ENCODE results near the gene PHLDA3. TPM values are rescaled to one million over a fixed set of nuclear protein-coding genes. Genes with fewer than 3 reads are reported as not detected.
A peak's percentile ranks its signal among the peaks of the same experiment; 100 is the strongest.
"Not testable (repeated sequence)": the region's sequence is repeated elsewhere in the genome, so short reads cannot be mapped to it uniquely, and the experiment has no call there.

Gene PHLDA3
- total and polyA plus RNA-seq, 10 donors = 3.6 to 17.4 (median 6.8) TPM

DNA sequence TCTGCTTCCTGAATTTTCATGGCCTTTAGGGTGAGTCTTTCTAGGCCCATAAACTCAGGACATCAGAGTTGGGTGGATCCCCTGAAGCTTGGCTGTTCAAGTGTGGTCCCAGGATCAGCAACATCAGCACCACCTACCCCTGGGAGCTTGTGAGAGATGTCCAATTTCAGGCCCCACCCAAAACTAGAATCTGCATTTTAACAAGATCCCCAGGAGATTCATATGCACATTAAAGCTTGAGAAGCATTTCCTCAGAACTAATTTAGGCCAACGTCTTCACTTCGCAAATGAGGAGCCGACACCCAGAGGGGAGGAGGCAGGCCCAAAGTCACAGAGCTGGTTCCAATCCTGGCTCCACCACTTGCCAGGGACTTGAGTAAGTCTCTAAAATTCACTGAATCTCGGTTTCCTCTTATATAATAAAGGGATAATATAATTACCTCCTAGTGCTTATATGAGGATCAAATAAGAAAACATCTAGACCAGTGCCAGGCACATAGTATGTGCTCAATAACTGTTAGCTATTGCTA, 10.3 kb upstream of the PHLDA3 start:
- H3K36me3 ChIP-seq = peaks cover 0 to 16% (median 10%) of the 10 kb centered on the region in 6 donors
- 78 to 91% (median 89%) methylated on average over 4 of the region's 4 CpGs for WGBS, 5 donors
- TF ChIP-seq, protein P1, sequence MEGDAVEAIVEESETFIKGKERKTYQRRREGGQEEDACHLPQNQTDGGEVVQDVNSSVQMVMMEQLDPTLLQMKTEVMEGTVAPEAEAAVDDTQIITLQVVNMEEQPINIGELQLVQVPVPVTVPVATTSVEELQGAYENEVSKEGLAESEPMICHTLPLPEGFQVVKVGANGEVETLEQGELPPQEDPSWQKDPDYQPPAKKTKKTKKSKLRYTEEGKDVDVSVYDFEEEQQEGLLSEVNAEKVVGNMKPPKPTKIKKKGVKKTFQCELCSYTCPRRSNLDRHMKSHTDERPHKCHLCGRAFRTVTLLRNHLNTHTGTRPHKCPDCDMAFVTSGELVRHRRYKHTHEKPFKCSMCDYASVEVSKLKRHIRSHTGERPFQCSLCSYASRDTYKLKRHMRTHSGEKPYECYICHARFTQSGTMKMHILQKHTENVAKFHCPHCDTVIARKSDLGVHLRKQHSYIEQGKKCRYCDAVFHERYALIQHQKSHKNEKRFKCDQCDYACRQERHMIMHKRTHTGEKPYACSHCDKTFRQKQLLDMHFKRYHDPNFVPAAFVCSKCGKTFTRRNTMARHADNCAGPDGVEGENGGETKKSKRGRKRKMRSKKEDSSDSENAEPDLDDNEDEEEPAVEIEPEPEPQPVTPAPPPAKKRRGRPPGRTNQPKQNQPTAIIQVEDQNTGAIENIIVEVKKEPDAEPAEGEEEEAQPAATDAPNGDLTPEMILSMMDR (IDR thresholded peaks at IDR 0.05 in 8 of 11, conservative IDR thresholded peaks at IDR 0.05 in 3 of 11) = no peak
- TF ChIP-seq POLR2A (IDR thresholded peaks at IDR 0.05) (no peak), POLR2AphosphoS5 (IDR thresholded peaks at IDR 0.05) (peak in 1 of 3 donors; percentile 8)
- intact Hi-C loops (cut with DNase I; ENCODE audit: low total_unique reads) = no loop called here
- H3K4me3 ChIP-seq = no peak overlapping the region
- DNase-seq = no peak
- H3K9me3 ChIP-seq = no peaks in the 10 kb centered on the region
- no peak overlapping the region for H3K27ac ChIP-seq
- H3K27me3 ChIP-seq (replicated peaks in 1 of 7) = peaks cover 0 to 31% (median 10%) of the 10 kb centered on the region in 7 donors
- peaks cover 14 to 43% (median 31%) of the 10 kb centered on the region in 6 donors for H3K4me1 ChIP-seq

DNA sequence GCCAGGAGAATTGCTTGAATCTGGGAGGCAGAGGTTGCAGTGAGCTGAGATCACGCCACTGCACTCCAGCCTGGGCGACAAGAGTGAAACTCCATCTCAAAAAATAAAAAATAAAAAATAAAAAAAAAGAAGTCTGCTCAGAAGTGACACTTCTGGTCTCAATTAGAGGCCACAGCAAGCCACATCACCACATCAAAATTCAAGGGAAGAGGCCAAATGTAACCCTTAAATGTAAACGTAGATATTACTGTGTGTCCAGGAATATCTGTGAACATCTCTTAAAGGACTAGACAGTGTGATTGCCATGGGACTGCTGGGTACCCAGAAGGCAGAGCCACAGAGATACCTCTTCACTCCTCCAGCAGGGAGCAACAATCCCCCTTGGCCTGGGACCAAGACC, 9.7 kb upstream of the PHLDA3 start:
- intact Hi-C loops (cut with DNase I; ENCODE audit: low total_unique reads) = not testable (repeated sequence)

DNA sequence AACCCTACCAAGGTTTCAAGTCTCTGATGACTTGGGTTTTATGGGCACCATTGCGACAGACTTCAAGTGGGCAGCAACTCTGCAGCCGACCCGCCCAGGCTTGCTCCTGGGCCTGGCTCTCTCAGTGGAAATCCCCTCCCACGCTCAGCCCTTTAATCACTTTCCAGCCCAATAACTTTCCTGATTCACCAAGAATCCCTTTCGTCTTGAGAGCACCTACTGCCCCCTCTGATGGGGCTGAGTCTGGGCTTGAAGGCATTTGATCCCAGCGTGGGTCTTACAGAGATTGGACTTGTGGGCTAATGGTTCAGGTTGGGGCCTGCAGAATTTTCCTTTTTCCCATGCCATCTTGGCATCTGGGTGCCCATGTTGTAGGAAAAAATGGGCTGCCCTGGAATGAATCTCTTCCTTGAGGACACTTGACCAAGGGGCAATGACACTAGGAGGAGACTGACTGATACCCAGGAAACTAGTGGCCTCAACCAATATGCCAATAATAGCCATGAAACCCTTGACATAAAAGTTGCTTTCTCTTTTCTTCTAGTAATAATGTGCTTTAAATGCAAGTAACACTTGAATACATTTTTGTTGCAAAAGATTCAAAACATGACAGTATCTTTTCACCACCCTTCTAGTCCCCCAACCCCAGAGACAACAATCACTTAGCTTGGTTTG, 7.8 kb upstream of the PHLDA3 start:
- Histone ChIP-seq H3K4me1 (peaks cover 8 to 32% (median 22%) of the 10 kb centered on the region in 6 donors), H3K4me3 (no peak overlapping the region), H3K9me3 (no peaks in the 10 kb centered on the region), H3K27ac (no peak overlapping the region), H3K36me3 (no peaks in the 10 kb centered on the region), H3K27me3 (replicated peaks in 1 of 7) (peaks cover 0 to 41% (median 9%) of the 10 kb centered on the region in 7 donors)
- no peak for DNase-seq
- intact Hi-C loops (cut with DNase I; ENCODE audit: low total_unique reads) = no loop called here
- TF ChIP-seq POLR2AphosphoS5 (IDR thresholded peaks at IDR 0.05) (no peak), POLR2A (IDR thresholded peaks at IDR 0.05) (no peak)
- TF ChIP-seq, protein P1 (IDR thresholded peaks at IDR 0.05 in 8 of 11, conservative IDR thresholded peaks at IDR 0.05 in 3 of 11) = no peak
- WGBS, 5 donors = 58 to 84% (median 69%) methylated on average over 6 of the region's 6 CpGs

More for the DNA sequence above, 9.7 kb upstream of the PHLDA3 start:
- peak in 1 of 3 donors; percentile 36 for TF ChIP-seq POLR2AphosphoS5 (IDR thresholded peaks at IDR 0.05)
- H3K27ac ChIP-seq, DNase-seq, H3K9me3 ChIP-seq, H3K4me3 ChIP-seq: not testable (repeated sequence)
- H3K4me1 ChIP-seq = peaks cover 14 to 43% (median 31%) of the 10 kb centered on the region in 6 donors
- WGBS, 5 donors = 86 to 92% (median 89%) methylated on average over 3 of the region's 3 CpGs
- peaks cover 0 to 31% (median 10%) of the 10 kb centered on the region in 7 donors for H3K27me3 ChIP-seq (replicated peaks in 1 of 7)
- peaks cover 0 to 10% (median 4%) of the 10 kb centered on the region in 6 donors for H3K36me3 ChIP-seq

DNA sequence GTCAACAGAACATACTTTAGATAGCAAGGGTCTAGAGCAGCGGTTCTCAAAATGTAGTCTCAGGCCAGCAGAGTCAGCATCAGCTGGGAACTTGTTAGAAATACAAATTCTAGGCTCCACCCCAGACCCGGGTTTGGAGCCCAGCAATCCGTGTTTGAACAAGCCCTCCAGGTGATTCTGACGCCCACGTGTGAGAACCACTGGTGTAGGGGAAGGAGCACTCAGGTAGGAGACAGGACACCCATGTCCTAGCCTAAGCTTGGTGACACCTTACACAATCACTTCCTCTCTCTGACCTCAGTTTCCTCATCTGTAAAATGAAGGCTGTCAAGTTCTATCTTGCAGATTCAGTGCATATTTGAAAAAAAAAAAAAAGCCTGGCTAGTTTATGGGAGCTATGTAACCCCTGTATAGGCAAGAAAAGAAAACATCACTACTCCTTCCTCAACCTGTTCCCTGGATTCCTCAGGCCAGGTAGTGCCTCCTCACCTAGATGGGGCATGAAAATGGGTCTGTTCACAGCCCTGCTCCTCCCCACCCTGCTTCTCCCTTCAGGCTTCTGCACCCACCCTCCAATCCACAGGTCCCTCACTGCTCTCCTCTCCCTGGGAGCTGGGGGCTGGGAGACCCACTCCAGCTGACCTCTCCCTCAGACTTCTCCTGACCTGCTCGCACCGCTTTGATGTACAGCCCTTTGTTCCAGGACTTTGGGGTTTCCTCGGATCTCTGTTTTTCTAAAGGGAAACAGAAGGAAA, 7.1 kb upstream of the PHLDA3 start:
- H3K4me3 ChIP-seq = no peak overlapping the region
- WGBS, 5 donors = 61 to 85% (median 75%) methylated on average over 6 to 8 of the region's 8 CpGs
- intact Hi-C loops (cut with DNase I; ENCODE audit: low total_unique reads) = no loop called here
- no peaks in the 10 kb centered on the region for H3K9me3 ChIP-seq
- H3K27ac ChIP-seq = no peak overlapping the region
- peaks cover under 1 to 25% (median 14%) of the 10 kb centered on the region in 6 donors for H3K4me1 ChIP-seq
- H3K36me3 ChIP-seq = no peaks in the 10 kb centered on the region
- H3K27me3 ChIP-seq (replicated peaks in 1 of 7) = peaks cover 0 to 37% (median 2%) of the 10 kb centered on the region in 7 donors
- TF ChIP-seq POLR2A (IDR thresholded peaks at IDR 0.05) (no peak), POLR2AphosphoS5 (IDR thresholded peaks at IDR 0.05) (no peak)
- TF ChIP-seq, protein P1 (IDR thresholded peaks at IDR 0.05 in 8 of 11, conservative IDR thresholded peaks at IDR 0.05 in 3 of 11) = no peak
- no peak for DNase-seq
